GM21786 (cell line): Measurements from ENCODE around the gene PPDPF.
"Not testable (repeated sequence)": the region's sequence is repeated elsewhere in the genome, so short reads cannot be mapped to it uniquely, and the experiment has no call there.

Source experiments
- ATAC-seq: cut with Tn5 transposase; IDR thresholded peaks from one replicate; pipeline ENCODE4 v1.9.1; 2021; ENCODE audit not compliant: unreplicated experiment

PPDPF gene

GRCh38 chr20:63547725-63548480 lies 27.3 kb downstream of the PPDPF start, which contains the start of gene SRMS:
SRMS (minus strand) TSS chr20:63547749; CDS start chr20:63547463, 286 bp downstream.
- ATAC-seq, result no peak

GRCh38 chr20:63548542-63548941 lies 28.0 kb downstream of the PPDPF start:
- no peak for ATAC-seq

GRCh38 chr20:63549019-63549418 lies 28.5 kb downstream of the PPDPF start:
- ATAC-seq, result no peak

- no peak for ATAC-seq
These were observed 29.2 kb downstream of the PPDPF start for GRCh38 chr20:63549679-63550282.

DNA sequence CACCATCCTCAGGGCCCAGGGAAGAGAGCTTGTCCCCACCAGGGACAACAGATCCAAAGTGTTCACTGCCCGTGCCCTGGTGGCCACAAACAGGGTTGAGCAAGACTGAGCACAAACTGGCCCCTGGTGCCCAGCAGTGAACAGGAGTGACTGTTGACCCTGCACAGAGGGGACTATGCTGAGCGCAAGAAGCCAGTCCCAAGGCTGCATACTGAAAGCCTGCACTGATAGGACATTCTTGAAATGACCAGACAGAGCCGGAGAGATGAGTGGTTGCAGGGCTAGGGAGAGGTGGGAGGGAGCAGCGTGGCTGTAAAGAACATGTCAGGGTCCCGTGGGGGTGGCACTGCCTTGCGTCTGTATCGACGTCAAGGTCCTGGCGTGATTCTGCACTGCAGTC lies 30.5 kb downstream of the PPDPF start:
- no peak for ATAC-seq

DNA sequence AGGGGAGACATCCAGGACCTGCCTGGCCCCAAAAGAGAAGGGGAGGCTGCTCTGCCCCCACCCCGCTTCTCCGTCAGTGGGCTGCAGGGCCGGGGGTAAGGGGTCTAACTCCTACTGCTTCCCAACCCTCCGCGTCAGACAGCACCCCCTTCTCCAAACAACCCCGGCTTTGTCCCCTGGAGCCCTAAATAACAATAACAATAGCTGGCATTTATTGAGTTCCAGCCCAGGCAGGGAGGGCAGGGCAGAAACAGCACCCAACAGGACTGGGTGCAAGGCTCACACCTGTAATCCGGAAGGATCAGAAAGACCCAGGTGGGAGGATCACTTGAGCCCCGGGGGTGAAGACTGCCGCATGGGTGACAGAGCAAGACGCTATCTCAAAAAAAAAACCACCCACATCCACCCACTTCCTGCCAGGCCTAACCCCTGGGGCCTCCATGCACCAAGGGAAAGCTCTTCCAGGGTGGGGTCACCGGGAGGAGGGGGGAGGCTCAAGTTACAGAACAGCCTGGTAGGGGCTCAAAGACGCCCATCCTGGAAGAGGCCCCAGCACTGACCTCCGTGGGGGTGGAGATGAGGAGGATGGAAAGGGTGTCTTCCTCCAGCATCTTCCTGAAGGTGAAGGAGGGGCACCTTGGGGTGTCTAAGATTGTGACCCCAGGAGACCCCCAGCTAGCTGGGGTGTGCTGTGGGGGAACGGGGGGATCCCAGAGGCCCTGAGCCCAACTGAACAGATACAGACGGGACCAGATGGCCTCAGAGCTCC lies 32.1 kb downstream of the PPDPF start:
- ATAC-seq, result no peak

- ATAC-seq, result no peak
These were observed 32.8 kb downstream of the PPDPF start for GRCh38 chr20:63553251-63553932.

GRCh38 chr20:63553933-63554290 lies 33.3 kb downstream of the PPDPF start, which contains the start of gene FNDC11:
FNDC11 (plus strand) TSS chr20:63554159; CDS start chr20:63555664, 1,505 bp downstream.
- ATAC-seq, result no peak

DNA sequence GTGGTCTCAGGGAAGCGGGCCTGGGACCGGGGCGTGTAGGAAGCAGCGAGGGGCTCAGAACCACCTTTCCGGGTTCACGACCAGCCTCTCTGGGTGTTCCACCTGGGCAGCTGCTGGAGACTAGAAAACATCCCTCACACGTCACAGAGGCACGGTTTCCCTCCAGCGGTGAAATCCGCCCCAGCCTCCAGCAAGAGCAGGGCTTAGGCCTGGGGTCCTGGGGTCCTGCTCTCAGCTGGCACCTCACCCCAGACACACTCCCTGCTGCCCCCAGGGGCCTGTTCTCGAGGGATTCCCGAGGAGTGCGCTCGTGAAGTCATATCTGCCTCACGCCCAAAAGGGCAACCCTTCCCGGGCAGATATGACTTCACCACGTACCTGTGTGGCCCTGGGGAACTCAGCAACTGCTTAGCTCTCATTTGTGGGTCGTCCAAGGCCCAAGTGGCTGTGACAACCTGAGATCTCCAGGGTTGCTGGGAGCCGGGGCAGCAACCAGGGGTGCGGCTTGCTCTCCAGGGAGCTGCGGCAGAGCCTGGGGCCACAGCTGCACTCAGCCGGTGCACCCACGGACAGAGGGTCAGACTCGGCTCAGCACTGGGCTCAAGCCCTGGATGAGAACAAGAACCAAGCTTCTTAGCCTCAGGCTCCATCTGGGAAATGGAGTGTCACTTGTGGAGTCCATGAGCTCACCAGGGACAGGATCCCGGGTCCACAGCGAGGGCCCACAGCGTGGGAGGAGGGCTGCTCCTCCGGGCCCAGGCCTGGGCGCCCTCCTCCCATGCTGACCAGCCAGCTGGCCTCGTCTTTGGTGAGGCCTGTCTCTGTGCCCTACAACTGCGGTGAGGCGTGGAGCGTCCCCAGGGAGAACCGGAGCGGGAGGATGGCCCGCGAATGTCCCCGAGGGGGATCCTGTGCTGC lies 34.1 kb downstream of the PPDPF start:
- ATAC-seq, result no peak

DNA sequence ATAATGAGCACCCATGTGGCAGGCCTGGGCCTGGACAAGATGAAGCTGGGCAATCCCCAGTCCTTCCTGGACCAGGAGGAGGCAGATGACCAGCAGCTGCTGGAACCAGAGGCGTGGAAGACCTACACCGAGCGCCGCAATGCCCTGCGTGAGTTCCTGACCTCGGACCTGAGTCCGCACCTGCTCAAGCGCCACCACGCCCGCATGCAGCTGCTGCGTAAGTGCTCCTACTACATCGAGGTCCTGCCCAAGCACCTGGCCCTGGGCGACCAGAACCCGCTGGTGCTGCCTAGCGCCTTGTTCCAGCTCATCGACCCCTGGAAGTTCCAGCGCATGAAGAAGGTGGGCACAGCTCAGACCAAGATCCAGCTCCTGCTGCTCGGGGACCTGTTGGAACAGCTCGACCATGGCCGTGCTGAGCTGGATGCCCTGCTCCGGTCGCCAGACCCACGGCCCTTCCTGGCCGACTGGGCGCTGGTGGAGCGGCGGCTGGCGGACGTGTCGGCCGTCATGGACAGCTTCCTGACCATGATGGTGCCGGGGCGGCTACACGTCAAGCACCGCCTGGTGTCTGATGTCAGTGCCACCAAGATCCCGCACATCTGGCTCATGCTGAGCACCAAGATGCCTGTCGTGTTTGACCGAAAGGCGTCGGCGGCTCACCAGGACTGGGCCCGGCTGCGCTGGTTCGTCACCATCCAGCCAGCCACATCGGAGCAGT lies 35.3 kb downstream of the PPDPF start:
- ATAC-seq, result no peak

DNA sequence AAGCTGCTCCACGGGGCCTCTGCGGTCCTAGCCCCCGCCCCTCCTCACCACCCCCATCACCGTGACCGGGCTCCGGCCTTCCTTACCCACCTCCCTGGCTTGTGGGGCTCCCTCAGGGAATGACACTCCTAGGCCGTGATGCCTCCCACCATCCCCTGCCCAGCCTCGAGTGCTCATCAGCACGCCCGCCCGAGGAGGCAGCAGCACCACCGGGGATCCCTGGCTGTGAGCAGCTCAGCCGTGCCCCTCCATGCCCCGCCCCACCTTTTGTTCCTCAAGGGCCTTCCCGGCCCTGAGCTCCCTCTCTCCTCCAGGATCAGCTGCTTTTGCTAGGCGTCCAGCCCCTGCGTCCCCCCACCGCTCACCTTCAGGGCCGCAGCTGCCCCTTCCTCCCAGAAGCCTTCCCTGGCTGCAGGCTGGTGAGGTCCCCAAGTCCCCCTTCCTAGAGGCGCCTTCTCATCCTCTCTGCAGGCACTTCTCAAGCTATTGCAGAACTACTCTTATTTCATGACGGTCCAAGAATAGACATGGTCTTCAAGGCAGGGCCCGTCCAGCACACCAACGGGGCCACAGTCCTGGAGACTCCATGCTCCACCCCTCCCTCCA lies 36.4 kb downstream of the PPDPF start:
- ATAC-seq, result no peak

GRCh38 chr20:63557481-63557891 lies 36.9 kb downstream of the PPDPF start:
- ATAC-seq, result no peak

DNA sequence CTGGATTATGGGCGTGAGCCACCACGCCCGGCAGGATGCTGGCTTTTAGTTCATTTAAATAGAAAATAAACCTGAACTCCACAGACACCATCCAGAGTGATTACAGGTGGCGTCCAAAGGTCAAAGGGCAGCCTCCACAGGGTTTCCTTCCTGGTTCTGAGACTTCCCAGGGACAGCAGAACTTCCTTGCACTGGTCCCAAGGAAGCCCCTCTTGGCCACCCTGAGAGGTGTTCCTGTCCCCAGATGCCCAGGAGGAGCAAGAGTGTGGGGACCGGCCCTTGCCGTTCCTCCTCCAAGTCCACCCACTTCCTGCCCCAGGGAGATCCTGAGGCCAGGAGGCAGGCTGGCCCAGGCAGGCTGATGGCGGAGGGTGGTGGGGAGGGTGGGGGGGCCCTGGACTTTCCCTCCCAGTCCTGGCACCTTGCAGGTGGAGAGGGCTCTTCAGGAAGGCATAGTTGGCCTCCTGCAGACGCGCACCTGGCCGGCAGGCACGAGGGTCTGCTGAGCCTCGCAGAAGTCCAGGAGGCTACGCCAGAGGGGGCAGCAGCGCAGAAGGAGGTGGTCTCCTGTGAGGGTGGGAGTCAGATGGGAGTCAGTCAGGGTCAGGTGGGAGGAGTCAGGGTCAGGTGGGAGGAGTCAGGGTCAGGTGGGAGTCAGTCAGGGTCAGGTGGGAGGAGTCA lies 38.4 kb downstream of the PPDPF start:
- ATAC-seq, result no peak

- not testable (repeated sequence) for ATAC-seq
These were observed 39.1 kb downstream of the PPDPF start for GRCh38 chr20:63559485-63560332.

- ATAC-seq, result no peak
These were observed 39.8 kb downstream of the PPDPF start for GRCh38 chr20:63560333-63560805.

DNA sequence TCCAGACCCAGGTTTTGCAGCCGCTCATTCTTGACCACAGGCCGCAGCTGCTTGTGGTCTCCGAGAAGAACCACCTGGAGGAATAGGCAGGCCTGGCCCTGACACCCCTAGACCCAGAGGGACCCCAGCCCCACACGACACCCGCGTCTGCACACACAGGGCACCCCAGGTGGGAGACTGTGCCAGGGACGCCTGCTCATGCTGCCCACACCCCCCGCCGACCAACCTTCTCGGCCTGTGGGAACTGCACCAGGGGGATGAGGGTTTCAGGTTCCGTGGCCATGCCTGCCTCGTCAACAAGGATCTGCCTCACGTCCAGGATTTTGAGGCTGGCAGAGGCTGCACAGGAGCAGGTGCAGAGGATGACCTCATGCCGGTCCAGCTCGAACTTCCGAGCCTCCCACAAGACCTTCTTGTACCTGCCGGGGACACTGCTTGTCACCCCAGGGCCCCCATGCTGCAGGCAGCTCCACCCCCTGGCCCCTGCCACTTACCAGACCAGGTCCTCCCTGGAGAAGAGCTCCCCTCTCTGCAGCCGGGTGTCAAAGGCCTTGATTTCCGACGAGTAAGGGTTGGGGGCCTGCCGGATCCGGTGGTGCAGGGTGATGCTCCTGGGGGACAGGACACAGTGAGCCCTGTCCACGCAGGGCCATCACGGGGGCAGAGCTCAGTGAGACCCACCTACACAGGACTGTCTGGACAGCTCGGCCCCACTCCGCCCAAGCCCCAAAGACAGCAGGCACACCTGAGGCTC lies 40.5 kb downstream of the PPDPF start:
- no peak for ATAC-seq
